GM21367 (cell line): ENCODE data around the gene IL15RA.

Experiments used
- ATAC-seq: cut with Tn5 transposase; IDR thresholded peaks from one replicate; pipeline ENCODE4 v1.9.1; 2021; ENCODE audit not compliant: unreplicated experiment

IL15RA gene, protein sequence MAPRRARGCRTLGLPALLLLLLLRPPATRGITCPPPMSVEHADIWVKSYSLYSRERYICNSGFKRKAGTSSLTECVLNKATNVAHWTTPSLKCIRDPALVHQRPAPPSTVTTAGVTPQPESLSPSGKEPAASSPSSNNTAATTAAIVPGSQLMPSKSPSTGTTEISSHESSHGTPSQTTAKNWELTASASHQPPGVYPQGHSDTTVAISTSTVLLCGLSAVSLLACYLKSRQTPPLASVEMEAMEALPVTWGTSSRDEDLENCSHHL

DNA sequence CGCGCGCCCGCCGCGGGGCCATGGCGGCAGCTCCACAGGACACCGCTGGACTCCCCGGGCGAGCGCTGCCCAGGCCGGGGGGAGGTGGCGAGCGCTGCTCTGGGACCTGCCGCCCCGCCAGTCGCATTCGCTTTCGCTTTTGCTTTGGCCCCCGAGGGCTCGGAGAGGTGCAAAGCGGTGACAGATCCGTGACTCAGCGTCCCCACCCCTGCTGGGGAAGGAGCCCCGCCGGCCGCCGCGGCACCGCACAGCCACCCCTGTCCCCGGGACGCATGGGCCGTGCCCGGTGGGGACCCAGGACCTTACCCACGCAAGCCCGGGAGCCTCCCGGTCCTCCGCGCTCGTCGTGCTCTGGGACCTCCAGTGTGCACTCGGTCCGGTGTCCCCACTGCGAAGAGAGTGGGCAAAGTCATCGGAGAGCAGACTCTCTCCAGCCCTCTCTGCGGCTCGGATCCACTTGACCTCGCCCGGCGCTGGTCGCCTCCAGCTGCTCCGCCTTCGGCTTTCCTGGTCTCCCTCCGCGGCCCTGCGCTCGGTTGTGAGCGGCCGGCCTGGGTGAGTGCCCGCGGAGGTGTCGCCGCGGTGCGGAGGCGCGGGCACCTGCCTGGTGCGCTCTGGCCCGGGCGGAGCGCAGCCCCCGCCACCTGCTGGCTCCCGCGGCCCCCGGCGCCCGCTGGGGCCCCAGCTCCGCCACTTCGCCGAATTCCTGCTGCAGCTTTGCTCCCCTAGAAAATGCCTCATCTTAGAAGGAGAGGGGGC lies at the start of gene IL15RA:
Gene IL15RA, minus strand, starts transcription at position 73 of the 759 bp plus-strand sequence. Its CDS starts 51 bp downstream, at position 22.
- peak; percentile 47 for ATAC-seq

DNA sequence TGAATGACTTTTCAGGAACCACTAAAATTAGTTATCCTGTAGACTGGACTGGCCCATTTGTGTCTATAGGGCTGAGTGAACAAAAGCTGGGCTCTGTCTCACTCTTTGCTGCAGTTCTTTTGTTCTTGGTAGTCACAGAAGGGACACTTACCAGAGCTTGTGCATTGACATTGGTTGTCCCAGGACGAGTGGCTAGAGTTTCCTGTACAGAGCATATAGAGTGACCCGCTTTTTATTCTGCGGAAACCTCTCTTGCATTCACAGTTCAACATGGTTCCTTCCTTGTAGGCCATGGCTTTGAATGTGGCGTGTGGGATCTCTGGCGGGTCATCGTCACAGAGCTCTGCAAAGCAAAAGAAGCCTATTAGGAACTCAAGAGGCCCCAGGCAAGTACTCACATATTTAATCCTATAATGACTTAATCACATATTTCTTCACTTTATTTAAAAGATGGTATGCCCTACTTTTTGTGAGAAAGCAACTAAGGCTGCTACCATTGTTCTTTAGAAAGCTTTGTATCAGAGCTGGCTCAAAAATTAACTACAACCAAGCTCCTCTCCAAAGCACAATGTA lies 48.4 kb upstream of the IL15RA start:
- ATAC-seq = no peak

DNA sequence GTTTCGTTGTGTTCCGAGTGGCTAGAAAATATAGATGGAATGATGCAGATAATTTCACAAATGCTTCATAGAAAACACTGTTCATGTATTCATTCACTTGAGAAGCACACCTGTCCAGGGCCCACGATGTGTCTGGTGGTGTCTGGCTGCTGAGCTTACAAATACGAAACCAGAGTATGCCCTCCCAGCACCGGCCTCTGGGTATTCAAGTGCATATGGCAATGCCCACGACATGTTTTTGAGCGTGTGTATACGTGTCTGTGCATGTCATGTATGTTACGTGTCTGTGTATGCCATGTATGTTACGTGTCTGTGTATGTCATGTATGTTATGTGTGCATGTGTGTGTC lies 47.0 kb upstream of the IL15RA start:
- ATAC-seq = no peak

DNA sequence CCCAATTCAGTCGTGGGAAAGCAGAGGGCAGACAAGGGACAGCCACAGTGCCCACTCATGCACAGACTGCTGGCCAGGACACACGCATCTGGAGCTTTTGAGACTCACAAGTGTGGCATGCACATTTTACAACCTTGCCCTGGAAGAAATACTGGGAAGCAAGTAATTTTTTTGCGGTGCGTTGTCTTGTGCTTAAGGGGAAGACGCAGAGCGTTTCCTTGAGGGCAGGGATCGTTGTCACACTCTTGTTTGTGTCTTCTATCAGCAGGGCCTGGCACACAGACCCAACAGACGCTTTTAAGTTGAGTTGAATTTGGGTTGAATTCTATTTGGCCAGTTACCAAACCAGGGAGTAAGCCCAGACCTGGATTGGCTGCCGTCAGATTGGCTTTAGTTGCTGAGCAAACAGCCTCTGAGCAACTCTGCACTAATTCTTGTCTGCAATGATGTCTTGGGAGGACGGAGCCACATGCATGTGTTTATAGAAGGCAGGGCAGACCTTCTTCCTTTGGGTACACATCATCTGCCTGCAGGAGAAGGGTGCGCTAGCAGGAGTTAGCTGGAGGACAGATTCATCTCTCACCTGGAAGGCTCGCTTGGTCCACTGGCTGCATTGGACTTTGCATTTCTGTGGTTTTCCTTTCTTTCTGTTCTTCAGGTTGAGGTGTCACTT lies 46.5 kb upstream of the IL15RA start:
- ATAC-seq = no peak

DNA sequence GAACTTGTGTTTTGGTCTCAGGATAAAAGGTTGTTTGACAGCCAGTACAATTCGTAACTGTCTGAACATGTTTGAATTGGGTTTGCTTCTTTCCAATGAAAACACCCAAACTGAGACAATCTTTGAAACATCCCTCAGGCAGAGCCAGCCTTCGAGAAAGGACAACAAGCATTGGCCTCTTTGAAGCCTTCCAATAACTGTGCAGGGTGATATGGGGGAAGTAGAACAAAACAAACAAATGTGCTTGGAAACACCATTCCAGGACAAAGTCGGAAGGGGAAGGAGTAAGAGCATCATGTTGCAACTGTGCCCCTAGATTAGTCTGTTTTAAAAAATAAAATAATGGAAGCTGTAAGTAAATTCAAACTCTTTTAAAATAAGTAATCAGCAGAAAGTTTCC lies 45.3 kb upstream of the IL15RA start:
- no peak for ATAC-seq

DNA sequence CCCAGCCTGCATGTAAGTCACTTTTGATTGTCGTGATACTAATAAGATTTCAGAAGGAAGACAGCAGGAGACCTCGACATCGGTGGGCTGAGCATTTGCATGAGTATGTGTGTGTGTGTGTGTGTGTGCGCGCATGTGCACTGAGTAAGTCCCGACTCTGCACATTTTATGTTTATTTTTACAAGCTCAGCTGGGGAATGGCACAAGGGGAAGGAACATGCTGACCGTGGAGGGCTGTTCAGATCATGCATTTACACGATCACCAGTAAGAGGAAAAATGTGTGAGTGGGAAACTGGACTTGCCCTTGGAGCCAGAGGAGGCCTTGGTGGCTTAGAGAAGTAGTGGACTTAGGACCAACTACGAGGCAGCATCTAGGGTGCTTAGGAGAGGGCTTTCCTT lies 43.5 kb upstream of the IL15RA start:
- no peak for ATAC-seq

DNA sequence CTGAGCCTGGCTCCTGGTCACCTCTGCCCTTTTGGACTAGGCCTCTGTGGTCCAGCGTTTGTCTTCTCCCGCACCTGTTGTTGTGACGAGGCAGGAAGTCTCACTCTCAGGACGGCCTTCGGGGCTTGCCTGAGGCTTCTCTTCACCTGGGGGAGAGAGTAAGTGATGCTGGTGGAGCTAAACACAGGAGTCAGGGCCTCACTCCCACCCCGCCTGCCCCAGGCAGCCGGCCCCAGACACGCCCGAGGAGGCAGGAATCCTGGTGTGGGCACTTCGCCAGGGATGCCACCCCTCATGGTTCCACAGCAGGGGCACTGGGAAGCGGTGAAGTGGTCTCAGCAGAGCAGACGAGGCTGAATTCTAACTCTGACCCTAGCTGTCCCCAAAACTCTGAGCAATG lies 42.5 kb upstream of the IL15RA start:
- no peak for ATAC-seq

DNA sequence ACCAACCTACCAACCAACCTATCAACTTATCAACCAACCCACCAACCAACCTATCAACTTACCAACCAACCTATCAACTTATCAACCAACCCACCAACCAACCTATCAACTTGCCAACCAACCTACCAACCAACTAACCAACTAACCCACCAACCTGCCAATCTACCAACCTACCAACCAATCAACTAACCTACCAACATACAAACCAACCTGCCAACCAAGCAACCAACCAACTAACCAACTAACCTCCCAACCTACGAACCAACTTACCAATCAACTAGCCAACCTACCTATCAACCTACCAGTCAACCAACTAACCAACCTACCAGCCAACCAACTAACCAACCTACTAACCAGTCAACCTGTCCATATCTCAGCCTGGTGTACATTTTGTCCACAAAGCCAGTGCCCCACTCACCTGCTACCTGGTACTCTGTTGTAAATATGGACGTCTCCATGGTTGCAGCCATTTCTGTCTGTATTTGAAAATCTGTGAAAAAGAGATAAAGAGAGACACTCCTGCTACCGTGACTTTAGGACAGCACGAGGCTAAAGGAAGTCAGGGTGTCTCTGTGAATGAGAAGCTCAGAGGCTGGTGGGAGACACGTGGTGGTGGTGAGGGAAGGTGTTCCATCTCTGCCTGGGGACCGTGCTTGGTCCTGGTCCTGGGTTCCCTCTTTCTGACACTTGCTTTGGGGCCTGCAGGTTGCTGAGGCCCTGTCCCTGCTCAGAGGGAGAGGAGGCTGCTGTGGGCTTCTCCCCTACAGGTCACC lies 41.9 kb upstream of the IL15RA start:
- ATAC-seq = no peak

DNA sequence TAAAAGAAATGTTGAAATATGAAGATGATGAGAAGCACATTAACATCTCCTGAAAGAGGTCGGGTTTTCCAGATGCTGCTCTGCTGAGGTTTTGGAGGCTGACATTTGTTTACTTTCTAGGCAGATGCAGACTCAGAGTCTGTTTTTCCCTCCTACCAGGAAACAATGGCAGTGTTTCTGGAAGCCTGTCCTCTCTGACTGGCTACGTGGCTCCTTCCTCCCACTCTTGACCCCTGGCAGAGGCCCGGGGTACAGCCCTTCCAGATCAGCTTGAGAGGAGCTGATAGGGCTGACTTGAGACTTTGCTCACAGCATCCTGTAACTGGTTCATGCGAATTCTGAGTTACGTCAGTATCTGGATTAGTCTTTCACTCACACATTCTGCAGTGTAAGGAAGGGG lies 41.1 kb upstream of the IL15RA start:
- ATAC-seq = no peak

DNA sequence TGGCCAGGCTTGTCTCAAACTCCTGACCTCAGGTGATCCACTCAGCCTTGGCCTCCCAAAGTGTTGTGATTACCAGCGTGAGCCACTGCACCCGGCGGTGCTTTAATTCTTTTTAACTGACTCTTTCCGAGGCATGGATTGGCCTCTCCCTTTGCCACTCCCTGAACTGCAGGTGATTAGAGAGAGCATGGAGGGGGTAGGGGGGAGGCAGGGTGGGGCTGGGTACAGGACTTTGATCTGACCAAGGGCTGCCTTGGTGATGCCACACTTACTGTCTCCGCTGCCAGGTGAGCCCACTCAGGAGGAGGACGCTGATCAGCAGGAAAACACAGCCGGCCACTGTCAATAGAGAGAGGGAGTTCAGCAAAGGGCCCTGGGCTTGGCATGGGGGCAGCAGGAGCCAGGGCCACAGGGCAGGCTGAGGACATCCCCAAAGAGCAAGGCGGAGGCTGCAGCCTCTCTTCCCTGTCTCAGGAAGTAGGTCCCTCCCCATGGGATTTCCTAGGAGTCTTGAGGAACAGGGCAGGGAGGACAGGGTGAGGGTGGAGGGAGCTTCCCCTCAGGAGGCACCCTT lies 40.5 kb upstream of the IL15RA start:
- ATAC-seq = no peak

DNA sequence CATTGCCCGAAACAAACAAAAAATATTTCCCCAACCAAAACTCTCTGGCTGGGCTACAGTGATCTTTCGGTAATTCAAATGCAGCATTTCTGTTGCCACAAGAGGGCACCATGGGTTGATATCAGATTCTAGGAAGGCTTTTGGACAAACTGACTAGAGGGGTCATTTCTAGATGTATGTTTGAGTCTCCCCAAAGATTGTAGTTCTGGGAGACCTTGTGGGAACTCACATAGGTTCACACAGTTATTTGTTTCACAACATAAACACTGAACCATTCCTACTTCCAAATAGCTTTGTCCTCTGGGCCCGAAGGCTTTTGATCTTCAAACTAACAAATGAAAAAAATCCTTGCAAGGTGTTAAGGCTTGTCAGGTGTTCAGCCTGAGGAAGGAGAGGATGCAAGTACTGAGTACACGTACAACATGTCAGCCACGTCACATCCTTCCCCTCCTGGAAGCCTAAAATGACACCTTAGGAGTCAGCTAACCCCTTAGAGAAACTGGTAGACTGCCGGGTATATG lies 37.0 kb upstream of the IL15RA start:
- peak; percentile 68 for ATAC-seq

DNA sequence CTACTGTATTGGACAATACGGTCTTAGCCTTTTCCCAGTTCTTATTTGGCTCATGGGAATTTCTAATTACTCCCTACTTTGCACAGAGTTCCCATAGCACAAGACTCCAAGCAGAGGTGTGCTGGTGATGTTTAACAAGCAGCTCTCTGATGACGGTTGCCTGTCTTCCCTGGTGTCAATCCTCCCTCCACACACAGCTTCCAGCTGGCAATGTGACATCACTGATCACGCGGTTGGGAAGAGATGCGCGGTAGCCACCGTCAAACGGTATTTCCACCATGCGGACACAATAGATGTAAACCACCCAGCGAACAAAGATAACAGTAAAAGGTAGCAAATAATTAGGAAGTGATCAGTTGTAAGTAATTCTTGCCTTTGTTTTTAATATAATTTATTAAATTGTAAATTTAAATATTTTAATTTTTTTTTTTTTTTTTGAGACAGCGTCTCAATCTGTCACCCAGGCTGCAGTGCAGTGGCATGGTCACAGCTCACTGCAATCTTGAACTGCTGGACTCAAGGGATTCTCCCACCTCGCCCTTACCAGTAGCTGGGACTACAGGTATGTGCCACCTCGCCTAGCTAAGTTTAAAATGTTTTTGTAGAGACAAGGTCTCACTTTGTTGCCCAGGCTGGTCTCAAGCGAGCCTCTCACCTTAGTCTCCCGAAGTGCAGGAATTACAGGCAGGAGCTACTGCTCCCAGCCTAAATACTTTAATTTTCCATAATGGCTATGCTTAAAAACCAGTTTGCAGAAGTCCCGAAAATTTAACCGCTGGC lies 36.3 kb upstream of the IL15RA start:
- peak; percentile 7 for ATAC-seq

DNA sequence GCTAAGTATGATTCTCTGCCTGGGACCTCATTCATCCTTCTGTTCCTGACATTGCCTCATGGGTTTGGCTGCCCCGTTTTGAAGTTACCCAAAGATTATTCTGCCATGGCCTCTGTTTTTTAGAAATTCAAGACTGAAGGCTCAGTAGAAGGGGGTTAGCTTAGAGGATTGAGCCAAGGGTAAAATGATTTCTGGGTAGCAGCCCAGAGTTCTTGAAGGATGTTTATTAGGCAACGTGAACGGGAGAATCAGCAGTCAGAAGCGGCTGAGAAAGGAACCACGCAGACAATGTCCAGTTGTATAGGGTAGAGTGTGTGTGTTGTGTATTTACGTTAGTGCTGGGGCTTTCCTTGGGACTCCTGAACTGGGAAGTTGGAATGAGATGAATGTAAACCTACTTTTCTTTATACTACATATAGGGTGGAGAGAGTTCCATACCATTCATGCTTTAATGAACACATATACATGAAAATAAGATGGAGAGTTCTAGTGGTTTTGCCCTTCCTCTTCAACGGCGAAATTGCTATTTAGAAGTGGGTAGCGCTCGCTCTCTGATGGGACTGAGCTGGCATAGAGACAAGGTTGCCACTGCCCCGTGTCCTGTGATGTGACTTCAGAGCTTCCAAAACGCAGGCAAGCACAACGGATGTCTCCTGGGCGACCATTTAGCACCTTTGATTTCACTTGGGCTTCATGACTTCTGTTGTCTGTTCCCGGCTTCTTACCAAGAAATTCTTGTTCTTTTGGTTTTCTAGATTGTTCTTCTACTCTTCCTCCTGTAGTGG lies 35.0 kb upstream of the IL15RA start:
- no peak for ATAC-seq

DNA sequence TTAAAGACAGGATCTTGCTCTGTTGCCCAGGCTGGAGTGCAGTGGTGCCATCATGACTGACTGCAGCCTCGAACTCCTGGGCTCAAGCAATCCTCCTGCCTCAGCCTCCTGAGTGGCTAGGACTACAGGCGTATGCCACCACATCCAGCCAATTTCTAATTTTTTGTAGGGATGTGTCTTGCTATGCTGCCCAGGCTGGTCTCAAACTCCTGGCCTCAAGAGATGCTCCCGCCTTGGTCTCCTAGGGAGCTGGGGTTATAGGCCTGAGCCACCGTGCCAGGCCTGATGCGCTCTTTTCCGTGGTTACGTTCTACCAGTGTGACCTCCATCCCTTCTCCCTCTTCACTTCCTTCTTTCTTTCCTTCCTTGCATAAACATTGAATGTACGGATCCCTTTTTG lies 34.2 kb upstream of the IL15RA start:
- no peak for ATAC-seq

DNA sequence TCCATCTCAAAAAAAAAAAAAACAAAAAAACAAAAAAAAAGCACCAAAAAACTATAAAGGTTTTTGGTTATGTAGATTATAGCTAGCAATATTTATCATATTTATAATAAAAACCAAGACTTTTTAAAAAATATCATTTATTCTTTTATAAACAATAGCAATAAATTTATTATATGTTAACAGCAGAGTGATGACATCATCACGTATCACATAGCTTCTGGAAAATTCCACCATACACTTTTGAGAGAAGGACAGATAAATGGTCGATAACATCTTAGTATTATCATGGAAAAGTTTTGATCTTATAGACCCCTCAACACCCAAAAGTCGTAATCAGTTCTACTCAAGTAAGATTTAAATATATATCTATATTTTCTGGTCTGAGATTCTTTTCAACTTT lies 33.2 kb upstream of the IL15RA start:
- no peak for ATAC-seq

DNA sequence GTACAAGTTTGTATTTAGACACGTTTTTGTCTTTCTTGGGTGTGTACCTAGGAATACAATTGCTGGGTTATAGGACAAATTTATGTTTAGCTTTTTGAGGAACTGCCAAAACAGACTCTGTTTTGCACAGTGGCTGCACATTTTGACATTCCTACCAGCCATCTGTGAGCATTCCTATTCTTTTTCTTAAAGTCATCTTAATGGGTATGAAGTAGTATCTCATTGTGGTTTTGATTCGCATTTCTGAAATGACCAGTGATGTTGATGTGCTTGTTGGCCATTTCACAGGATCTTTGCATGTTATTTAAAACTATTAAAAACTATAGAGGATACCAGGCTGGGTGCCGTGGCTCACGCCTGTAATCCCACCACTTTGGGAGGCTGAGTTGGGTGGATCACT lies 32.6 kb upstream of the IL15RA start:
- no peak for ATAC-seq

DNA sequence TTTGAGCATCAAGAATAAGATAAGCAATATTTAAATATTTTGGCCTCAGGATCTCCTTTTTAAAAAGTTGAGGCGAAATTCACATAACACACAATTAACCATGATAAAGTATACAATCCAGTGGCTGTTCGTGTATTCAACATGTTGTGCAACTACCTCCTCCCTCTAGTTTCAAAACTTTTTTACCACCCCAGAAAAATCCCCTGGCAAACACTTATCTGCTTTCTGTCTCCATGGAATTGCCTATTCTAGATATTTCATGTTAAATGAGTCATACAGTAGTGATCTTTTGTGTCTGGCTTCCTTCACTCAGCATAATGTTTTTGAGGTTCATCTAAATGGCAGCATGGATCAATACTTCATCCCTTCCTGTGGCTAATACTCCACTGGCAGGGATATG lies 31.8 kb upstream of the IL15RA start:
- no peak for ATAC-seq

DNA sequence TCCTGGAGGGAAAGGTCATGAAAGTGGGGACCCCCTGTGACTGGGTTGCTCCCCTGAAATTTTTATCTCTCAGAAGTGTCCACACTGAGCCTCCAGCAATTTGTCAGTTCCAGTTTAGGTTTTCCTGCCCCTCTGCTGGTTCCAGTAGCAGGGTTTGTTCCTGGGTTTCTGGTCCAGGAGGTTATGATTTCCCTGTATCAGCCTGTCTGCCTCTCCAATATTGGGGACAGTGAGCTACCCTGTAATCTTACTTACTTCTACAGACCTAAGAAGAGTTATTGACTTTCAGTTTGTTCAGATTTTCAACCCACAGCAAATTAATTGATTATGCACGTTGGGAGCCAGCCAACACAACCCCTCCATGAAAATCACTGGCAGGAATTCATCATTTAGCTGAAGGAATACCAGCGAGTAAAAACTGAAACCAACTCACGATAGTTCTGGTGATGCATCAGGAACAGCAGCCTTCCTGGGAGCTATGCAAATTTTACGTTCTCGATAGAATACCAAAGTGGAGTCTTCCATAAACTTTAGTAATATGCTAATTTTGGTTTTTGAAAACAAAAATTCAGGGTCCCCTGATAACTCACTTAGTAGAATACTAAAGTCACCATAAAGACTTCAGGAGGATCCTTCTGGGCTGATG lies 31.3 kb upstream of the IL15RA start:
- no peak for ATAC-seq

DNA sequence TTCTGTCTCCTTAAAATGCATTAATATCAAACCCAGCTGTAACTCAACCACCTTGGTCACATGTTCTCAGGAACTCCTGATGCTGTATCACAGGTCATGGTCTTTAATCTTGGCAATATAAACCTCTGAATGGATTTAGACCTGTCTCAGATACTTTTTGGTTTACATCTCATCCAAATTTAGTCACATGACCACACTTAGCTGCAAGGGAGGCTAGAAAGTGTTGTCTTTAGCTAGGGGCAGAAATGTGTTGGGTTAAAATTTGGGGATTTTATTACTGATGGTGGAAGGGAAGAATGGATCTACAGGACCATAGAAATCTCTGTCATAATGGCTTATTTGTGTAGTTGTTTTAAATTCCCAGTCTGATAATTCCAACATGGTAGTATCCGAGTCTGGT lies 29.6 kb upstream of the IL15RA start:
- ATAC-seq = no peak
